SU-DHL-6 (cell line): ENCODE measurements around the gene PHKB.

Experiments used
- CTCF ChIP-seq: fragments of 200-600 bp; sonication (generic); IDR thresholded peaks from one replicate; pipeline ENCODE4 v1.5.1; 2017; ENCODE audit warnings: antibody characterized with exemption, mild to moderate bottlenecking, low read length, moderate library complexity; ENCODE audit not compliant: insufficient read depth, poor library complexity, severe bottlenecking
- EZH2phosphoT487 ChIP-seq: fragments of 200-600 bp; sonication (generic), shearing (Covaris generic); conservative IDR thresholded peaks from 2 replicates; pipeline ENCODE4 v1.6.1; 2018; ENCODE audit warnings: mild to moderate bottlenecking, antibody characterized with exemption, low read length, moderate library complexity, mixed read lengths

DNA sequence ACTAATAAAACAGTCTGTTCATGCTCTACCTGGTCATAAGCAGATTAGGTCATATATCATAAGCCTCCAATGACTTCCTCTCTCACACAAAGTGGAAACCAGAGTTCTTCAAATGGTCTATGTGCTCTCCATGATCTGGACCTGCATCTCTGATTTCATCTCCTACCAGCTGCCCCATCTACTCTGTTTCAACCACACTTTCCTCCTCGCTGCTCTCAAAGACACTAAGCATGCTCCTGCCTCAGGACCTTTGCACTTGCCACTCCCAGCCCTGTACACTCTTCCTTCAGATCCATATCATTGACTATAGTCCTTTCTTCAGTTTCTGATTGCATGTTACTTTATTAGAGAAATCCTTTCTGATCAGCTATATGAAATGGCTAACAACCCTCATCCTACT lies 196.8 kb downstream of the PHKB start:
- TF ChIP-seq CTCF: no peak
- no peak for TF ChIP-seq EZH2phosphoT487
